AG09309 (cell line): ENCODE data around the gene NUTM2E.
"Not testable (repeated sequence)": the region's sequence is repeated elsewhere in the genome, so short reads cannot be mapped to it uniquely, and the experiment has no call there.

ENCODE experiments used
- DNase-seq: peaks from one replicate; pipeline ENCODE4 v3.0.0-alpha.2; 2010; ENCODE audit warnings: low read depth
- H3K4me3 ChIP-seq: 2 replicates; pipeline ENCODE4 v1.5.1; 2011; ENCODE audit warnings: mild to moderate bottlenecking, low read depth, low read length, moderate library complexity; ENCODE audit not compliant: control insufficient read depth

NUTM2E gene

GRCh38 chr10:79838441-79838840 lies 11.9 kb downstream of the NUTM2E start:
- H3K4me3 ChIP-seq, DNase-seq: not testable (repeated sequence)

- H3K4me3 ChIP-seq, DNase-seq: not testable (repeated sequence)
Measured at GRCh38 chr10:79853191-79853854, 26.8 kb downstream of the NUTM2E start.

GRCh38 chr10:79862269-79862668 lies 35.7 kb downstream of the NUTM2E start:
- not testable (repeated sequence) for H3K4me3 ChIP-seq, DNase-seq

GRCh38 chr10:79862803-79863202 lies 36.3 kb downstream of the NUTM2E start:
- H3K4me3 ChIP-seq, DNase-seq: not testable (repeated sequence)

- DNase-seq, H3K4me3 ChIP-seq: not testable (repeated sequence)
Measured at GRCh38 chr10:79866903-79867551, 40.5 kb downstream of the NUTM2E start.

GRCh38 chr10:79868023-79868422 lies 41.5 kb downstream of the NUTM2E start:
- DNase-seq, H3K4me3 ChIP-seq: not testable (repeated sequence)

- not testable (repeated sequence) for DNase-seq, H3K4me3 ChIP-seq
Measured at GRCh38 chr10:79869439-79870097, 43.0 kb downstream of the NUTM2E start.

GRCh38 chr10:79871729-79872128 lies 45.2 kb downstream of the NUTM2E start:
- DNase-seq, H3K4me3 ChIP-seq: not testable (repeated sequence)
